ENCODE results near the gene NCAPG2. TPM values are rescaled to one million over a fixed set of nuclear protein-coding genes. Genes with fewer than 3 reads are reported as not detected.

The NCAPG2 gene
- total RNA-seq, 1 experiment from 2014 or later, result 41.1 TPM

DNA sequence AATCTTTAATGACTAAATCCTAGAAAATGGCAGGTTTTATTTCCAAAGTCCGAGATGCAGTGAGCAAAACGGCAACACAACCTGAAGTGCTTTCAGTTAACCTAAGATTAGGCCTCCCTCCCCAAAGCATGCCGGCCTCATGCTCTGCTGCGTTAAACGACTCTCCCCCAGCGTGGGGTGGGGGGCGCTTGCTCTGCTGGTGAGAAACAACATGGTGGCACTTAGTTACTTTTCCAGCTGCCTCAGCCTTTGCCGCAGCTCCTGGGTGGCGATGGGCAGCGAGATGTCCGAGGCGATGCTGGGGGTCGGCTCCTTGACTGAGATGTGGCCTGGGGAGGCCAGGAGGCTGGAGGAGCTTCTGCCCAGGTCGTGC, 36.7 kb upstream of the NCAPG2 start:
- Histone ChIP-seq H3K36me3 (replicated peaks; ENCODE audit: control insufficient read depth, insufficient read depth, low read length) (peaks cover 20% of the 10 kb centered on the region), H3K4me3 (ENCODE audit: insufficient read depth, low read depth, low read length) (no peak overlapping the region), H3K27me3 (ENCODE audit: control insufficient read depth, insufficient read depth, low read length) (no peaks in the 10 kb centered on the region)
- DNase-seq, result no peak

GRCh38 chr7:158740657-158741293, 36.2 kb upstream of the NCAPG2 start:
- DNase-seq, result no peak
- Histone ChIP-seq H3K4me3 (ENCODE audit: insufficient read depth, low read depth, low read length) (no peak overlapping the region), H3K27me3 (ENCODE audit: control insufficient read depth, insufficient read depth, low read length) (no peaks in the 10 kb centered on the region), H3K36me3 (replicated peaks; ENCODE audit: control insufficient read depth, insufficient read depth, low read length) (peaks cover 19% of the 10 kb centered on the region)

DNA sequence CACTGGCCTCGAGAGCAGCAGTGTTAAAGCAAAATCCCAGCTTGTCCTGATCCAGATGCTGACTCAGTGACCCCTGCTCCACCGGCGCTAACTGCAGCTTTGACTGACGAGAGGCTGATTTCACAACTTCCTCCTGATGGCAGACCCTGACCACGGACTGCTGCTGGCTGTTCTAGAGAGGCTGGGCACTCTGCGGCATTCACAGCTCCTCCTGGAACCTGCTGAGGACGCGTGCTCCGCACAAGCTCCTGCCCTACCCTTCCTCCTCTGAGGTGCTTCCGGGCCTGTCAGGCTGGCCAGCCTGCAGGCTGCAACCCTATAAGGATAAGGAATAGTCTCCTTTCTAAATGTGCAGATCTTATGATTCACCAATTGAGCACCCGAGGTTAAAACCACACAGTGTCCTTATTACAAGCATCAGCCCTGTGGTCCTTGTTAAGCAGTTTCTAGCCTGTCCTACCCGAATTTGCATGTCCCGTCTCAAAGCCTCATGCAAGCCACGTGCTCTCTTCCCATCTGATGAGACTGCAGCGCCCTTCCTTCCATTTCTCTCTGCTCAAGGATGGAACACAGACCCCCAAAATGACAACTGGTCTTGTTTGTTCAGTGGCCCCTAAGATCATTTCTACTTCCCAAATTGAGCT, 35.5 kb upstream of the NCAPG2 start:
- Histone ChIP-seq H3K36me3 (replicated peaks; ENCODE audit: control insufficient read depth, insufficient read depth, low read length) (peaks cover 19% of the 10 kb centered on the region), H3K4me3 (ENCODE audit: insufficient read depth, low read depth, low read length) (no peak overlapping the region), H3K27me3 (ENCODE audit: control insufficient read depth, insufficient read depth, low read length) (no peaks in the 10 kb centered on the region)
- no peak for DNase-seq

GRCh38 chr7:158738841-158739240, 34.2 kb upstream of the NCAPG2 start:
- H3K27me3 ChIP-seq (ENCODE audit: control insufficient read depth, insufficient read depth, low read length), result no peaks in the 10 kb centered on the region
- H3K4me3 ChIP-seq (ENCODE audit: insufficient read depth, low read depth, low read length), result no peak overlapping the region
- peaks cover 19% of the 10 kb centered on the region for H3K36me3 ChIP-seq (replicated peaks; ENCODE audit: control insufficient read depth, insufficient read depth, low read length)
- DNase-seq, result no peak

- H3K36me3 ChIP-seq (replicated peaks; ENCODE audit: control insufficient read depth, insufficient read depth, low read length), result peaks cover 19% of the 10 kb centered on the region
- no peak overlapping the region for H3K4me3 ChIP-seq (ENCODE audit: insufficient read depth, low read depth, low read length)
- H3K27me3 ChIP-seq (ENCODE audit: control insufficient read depth, insufficient read depth, low read length), result no peaks in the 10 kb centered on the region
- DNase-seq, result no peak
Observed at GRCh38 chr7:158737064-158737695, 32.6 kb upstream of the NCAPG2 start.

- Histone ChIP-seq H3K36me3 (replicated peaks; ENCODE audit: control insufficient read depth, insufficient read depth, low read length) (peaks cover 15% of the 10 kb centered on the region), H3K4me3 (ENCODE audit: insufficient read depth, low read depth, low read length) (no peak overlapping the region), H3K27me3 (ENCODE audit: control insufficient read depth, insufficient read depth, low read length) (no peaks in the 10 kb centered on the region)
- DNase-seq, result no peak
Observed at GRCh38 chr7:158735935-158736334, 31.3 kb upstream of the NCAPG2 start.

DNA sequence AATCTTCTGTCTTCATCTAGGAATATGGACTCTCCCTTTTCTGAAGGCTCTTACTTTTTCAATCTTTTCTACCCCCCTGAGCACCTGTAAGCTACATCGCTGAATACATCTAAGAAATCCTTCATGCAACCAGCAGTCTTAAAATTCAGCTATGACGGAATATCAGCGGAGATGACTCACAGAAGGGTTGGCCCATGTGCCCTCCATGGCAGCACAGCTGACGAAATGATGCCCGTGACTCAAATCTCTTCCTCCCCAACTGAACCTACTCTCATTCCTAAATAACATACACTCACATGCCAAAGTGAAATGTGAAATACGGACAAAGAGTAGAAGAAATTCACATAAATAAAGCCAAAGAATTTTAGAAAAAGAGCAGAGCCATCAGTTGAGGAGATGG, 30.3 kb upstream of the NCAPG2 start:
- H3K27me3 ChIP-seq (ENCODE audit: control insufficient read depth, insufficient read depth, low read length), result no peaks in the 10 kb centered on the region
- no peak overlapping the region for H3K4me3 ChIP-seq (ENCODE audit: insufficient read depth, low read depth, low read length)
- no peak for DNase-seq
- peaks cover 12% of the 10 kb centered on the region for H3K36me3 ChIP-seq (replicated peaks; ENCODE audit: control insufficient read depth, insufficient read depth, low read length)

DNA sequence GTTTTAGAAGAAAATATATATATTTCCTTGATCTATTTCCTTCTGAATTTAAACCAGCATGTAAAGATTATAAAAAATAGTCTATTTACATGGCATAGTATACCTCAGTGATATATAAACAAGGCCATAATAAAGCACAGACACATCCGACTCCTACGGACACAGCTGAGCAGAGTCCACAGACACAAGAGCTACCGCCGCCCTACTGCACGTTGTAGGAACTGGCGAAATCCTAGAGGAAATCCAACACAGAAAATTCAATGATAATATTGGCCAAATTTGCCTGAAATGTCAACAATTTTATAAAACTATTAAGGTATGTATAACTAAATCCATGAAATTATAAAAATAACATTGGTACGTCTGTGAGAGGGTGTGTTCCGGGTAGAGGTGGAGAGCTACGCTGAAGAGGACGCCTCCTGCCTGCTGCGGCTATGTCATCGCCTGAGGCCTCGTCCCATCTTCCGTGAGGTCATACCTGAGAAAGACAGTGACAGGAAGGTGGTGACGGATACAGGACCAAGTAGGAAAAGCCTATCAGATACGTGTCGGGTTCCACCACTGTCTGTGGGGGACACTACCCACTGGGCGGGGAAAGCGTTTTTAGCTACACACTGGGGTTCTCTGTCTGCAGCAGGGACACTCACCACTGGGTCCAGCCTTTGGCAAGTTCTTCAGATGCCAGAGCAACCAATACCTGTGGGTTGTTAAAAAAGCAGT, 29.3 kb upstream of the NCAPG2 start:
- Histone ChIP-seq H3K36me3 (replicated peaks; ENCODE audit: control insufficient read depth, insufficient read depth, low read length) (peaks cover 11% of the 10 kb centered on the region), H3K4me3 (ENCODE audit: insufficient read depth, low read depth, low read length) (no peak overlapping the region), H3K27me3 (ENCODE audit: control insufficient read depth, insufficient read depth, low read length) (no peaks in the 10 kb centered on the region)
- DNase-seq, result no peak

DNA sequence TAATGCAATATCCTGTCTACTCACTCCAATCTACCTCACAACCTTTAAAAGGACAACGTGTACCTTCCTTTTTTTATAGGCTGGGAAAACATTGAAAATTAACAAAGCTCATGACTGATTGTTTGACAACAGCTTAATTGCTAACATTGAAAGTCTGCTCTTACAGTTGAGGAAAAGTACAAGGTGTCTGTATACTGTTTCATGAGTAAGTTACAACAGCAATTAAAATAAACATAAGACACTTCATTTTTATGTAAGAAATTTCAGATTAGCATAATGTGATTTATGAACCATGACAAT, 28.6 kb upstream of the NCAPG2 start:
- Histone ChIP-seq H3K27me3 (ENCODE audit: control insufficient read depth, insufficient read depth, low read length) (no peaks in the 10 kb centered on the region), H3K36me3 (replicated peaks; ENCODE audit: control insufficient read depth, insufficient read depth, low read length) (peaks cover 9% of the 10 kb centered on the region), H3K4me3 (ENCODE audit: insufficient read depth, low read depth, low read length) (no peak overlapping the region)
- no peak for DNase-seq

- Histone ChIP-seq H3K4me3 (ENCODE audit: insufficient read depth, low read depth, low read length) (no peak overlapping the region), H3K36me3 (replicated peaks; ENCODE audit: control insufficient read depth, insufficient read depth, low read length) (peaks cover 8% of the 10 kb centered on the region), H3K27me3 (ENCODE audit: control insufficient read depth, insufficient read depth, low read length) (no peaks in the 10 kb centered on the region)
- DNase-seq, result peak; percentile 76
Observed at GRCh38 chr7:158732494-158733219, 28.1 kb upstream of the NCAPG2 start.

DNA sequence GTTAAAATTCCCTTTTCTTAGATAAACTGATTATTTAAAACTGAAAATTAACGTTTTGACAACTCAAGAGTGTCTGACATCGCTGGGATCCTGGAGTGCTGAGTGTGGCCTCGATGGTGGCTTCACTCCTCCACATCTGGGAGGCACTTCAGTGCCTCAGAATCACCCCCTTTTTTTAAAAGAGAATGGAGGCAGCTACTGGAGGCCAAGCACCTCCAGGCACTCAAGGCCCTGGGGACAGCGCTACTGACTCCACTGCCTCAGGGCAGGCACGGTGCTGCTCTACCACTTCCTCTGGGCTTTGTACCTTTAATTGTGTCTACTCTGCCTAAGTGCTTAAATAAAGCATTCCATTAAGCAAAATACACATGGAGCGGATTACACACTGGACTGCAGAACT, 27.2 kb upstream of the NCAPG2 start:
- Histone ChIP-seq H3K4me3 (ENCODE audit: insufficient read depth, low read depth, low read length) (no peak overlapping the region), H3K36me3 (replicated peaks; ENCODE audit: control insufficient read depth, insufficient read depth, low read length) (peaks cover 4% of the 10 kb centered on the region), H3K27me3 (ENCODE audit: control insufficient read depth, insufficient read depth, low read length) (no peaks in the 10 kb centered on the region)
- DNase-seq, result no peak

GRCh38 chr7:158730383-158731346, 26.1 kb upstream of the NCAPG2 start:
- Histone ChIP-seq H3K36me3 (replicated peaks; ENCODE audit: control insufficient read depth, insufficient read depth, low read length) (peaks cover 1% of the 10 kb centered on the region), H3K27me3 (ENCODE audit: control insufficient read depth, insufficient read depth, low read length) (no peaks in the 10 kb centered on the region), H3K4me3 (ENCODE audit: insufficient read depth, low read depth, low read length) (no peak overlapping the region)
- DNase-seq, result no peak

DNA sequence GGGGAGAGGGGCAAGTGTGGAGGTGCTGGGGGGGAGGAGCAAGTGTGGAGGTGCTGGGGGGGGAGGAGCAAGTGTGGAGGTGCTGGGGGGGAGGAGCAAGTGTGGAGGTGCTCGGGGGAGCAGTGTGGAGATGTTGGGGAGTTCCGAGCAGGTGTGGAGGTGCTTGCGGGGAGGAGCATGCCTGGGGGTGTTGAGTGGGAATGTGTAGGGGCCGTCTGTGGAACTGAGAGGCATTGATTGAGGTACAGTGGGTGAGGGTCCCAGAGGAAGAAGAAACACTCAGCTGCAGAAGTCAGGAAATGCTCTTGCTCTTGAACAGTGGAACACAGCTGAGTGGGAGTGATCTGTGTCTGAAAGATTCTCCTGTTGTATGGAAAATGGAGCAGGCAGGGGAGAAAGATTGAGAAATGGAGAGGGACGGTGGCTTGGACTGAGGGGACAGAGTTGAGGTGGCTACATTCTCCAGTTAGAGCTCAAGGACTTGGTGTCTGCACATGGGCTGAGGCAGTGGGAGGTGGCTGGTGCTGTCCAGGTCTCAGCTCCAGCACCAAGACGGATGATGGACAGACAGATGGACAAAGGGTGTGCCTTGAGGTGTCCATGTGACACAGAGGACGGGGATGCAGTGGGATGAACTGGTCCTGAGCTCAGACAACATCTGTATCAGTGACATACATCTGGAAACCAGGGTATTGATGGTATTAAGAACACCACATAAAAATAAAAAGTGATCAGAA, 25.2 kb upstream of the NCAPG2 start:
- Histone ChIP-seq H3K4me3 (ENCODE audit: insufficient read depth, low read depth, low read length) (no peak overlapping the region), H3K36me3 (replicated peaks; ENCODE audit: control insufficient read depth, insufficient read depth, low read length) (peaks cover 1% of the 10 kb centered on the region), H3K27me3 (ENCODE audit: control insufficient read depth, insufficient read depth, low read length) (no peaks in the 10 kb centered on the region)
- no peak for DNase-seq
